RCC 7860 (cell line): ENCODE data around the gene ENOPH1.

Source experiments
- DNase-seq: peaks from one replicate; pipeline ENCODE4 v3.0.0-alpha.2; 2015; ENCODE audit warnings: low spot score
- FAIRE-seq: peaks from 2 replicates; lab custom pipeline; 2012; peaks lifted over from hg19 to GRCh38; lab: Jason Lieb, UNC

The ENOPH1 gene

DNA sequence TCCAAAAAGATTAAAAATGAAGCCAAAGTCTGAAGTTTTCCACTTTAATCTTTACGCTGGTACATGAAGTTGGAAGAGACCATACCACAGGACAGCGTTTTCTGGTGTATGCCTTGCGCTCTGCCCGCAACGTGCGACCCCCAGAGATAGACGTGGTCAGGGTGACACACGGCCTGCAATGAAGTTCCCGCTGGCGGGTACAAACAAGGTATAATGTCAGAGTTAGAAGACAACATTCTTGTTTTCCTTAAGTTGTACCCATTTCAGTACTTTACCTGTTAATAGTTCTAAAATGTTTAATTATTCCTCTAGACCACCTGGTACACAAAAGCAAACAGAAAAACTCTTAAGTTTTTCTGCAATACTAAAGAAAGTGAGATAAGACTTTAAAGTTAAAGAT lies 4.9 kb upstream of the ENOPH1 start:
- FAIRE-seq: no peak
- no peak for DNase-seq

DNA sequence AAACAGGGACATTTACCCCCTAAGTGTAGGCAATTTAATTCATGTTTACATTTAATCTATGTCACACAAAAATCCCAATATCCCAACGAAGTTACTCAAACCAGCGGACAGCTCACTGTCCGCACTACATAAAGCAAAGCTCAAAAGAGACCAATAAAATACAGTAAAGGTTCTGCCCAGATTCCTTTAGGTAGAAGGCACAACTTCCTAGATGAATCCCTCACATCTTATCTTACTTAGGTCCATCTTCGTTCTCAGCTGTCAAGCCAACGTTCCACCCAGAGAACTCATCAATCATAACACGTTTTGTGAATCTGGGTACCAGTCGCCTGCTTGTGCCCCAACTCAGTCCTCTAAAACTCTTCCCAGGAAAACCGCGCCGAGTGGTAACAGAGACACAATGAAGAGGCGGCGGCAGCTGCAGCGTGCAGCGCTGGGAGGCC lies 1.8 kb upstream of the ENOPH1 start:
- FAIRE-seq: no peak
- DNase-seq: no peak

DNA sequence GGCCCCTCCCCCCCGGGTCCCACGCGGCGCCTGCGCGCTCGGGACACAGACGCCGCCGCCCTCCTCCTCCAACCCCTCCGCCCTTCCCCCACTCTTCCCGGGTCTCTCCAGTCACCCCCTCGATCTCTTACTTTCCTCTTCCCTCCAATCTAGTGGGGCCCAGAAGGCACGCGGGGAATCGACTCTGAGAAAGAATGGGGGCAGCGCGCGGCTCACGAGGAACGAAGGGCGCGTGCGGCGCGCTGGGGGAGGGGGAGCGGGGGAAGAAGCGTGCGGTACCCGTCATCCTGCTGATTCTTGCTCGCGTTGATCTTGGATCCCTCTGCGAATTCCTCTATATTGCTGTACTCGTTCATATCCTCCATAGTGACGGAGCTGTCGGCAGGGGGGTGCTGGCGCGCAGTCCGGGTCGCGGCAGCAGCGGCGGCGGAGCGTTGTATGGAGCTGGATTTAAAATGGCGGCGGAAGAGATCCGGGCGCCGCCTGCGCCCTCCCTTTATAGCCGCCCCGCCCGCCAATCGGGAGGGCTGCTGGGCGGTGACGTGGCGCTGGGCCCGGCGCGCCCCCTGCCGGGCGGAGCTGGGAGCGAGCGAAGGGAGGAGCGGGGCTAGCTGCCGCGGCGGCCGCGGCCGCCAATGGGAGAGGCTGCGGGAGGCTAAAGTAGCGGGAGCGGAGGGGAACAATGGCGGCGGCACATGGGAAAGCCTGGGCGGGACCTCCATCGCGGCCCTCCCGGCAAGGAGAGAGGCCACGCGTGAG lies 1.2 kb upstream of the ENOPH1 start:
- peak; percentile 81 for DNase-seq
- FAIRE-seq: no peak

DNA sequence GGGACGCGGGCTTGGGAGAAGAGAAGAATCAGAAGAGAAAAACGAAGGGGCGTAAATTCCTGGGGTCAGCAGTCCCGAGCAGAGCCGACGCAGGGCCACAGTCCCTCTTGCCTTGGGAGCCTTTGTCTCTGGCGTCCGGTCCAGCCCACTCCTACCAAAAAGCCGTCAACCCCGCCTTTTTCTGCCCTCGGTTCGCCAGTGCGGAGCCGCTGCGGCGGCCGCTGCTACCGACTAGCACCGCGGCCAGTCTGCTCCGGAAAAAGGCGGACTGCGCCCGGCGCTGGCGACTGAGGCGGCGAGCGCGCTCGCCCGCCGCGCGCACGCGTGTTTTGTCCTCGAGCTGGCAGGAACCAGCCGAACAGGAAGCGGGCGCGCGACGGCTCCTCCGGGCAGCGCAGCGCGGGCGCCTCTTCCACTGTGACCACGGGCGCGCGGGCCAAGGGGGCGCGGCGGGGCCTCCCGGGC lies 630 bp upstream of the ENOPH1 start:
- DNase-seq: no peak
- FAIRE-seq: no peak

DNA sequence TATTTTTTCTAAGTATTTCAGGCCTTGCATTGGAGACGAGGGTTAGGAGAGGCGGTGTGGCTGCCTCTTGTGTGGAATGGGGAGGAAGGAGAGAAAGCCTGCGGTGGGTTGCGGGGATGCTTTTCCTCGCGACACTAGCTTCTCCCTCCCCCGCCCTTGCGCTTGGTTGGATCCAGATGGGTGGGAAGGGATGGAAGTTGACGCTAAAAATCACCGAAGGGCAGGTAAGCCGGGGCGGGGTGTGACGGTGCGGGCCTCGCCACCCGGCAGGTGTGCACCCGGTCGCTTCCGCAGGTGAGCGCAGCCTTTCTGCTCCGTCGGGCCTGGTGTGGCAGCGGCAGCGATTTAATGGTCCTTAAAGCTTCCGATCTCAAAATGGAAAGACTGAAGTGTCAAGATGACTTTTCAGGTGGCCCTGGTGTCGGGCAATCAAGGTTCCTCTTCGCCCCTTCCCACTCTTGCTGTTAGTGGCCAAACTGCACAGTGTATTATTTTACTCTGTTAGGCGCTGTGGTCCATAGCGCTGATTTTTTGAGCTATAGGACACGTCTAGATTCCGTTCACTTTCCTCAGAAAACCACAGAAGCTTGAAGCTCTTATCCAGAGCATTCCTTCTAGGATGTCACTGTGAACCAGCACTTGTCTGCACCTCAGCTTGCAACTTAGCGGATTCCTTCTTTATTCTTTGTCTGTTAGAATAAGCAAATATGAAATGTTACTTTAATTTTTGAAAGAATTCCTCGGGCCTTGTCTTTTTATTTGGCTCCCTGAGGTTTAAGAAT lies 765 bp downstream of the ENOPH1 start:
- FAIRE-seq (no peak), DNase-seq (no peak)

DNA sequence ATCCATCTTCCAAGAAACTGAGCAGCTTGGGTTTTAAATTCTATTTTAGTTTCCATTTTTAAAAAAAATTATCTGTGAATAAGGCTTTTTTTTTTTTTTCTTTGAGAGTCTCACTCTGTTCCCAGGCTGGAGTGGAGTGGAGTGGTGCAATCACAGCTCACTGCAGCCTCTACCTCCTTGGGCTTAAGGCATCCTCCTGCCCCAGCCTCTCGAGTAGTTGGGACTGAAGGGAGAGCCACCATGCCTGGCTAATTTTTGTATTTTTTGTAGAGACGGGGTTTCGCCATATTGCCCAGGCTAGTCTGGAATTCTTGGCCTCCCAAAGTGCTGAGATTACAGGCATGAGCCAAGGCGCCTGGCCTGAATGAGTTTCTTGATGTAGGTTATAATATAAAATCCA lies 1.4 kb downstream of the ENOPH1 start:
- FAIRE-seq: no peak

DNA sequence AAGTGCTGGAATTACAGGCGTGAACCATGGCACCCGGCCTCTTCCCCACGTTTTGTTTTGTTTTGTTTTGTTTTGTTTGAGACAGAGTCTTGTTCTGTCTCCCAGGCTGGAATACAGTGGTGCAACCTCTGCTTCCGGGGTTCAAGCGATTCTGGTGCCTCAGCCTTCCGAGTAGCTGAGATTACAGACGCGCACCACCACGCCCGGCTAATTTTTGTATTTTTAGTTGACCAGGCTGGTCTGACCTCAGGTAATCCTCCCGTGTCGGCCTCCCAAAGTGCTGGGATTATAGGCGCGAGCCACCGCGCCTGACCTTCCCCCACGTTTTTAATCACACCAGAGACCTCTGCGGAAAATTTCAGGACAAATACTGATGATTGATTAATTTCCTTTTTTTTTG lies 2.2 kb downstream of the ENOPH1 start:
- DNase-seq (no peak), FAIRE-seq (no peak)

More for the DNA sequence above, 1.4 kb downstream of the ENOPH1 start:
- DNase-seq: no peak

DNA sequence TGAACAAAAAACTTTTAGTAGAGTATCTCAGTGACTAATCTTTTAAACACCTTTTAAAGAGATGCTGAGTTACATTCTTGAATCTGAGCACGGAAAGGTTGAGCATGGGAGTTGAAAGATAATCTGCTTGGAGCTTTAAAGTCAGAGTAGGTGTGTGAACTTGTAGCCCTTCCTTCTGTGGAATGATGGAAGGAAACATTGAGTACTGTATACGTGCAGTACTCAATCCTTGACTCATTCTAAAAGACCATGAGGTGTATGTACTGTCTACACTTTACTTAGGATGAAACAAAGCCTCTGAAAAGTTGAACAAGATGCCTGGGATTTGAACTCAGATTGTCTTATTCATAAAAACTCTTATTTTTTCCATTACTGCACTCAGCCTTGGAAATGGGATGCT lies 3.4 kb downstream of the ENOPH1 start:
- no peak for FAIRE-seq
- no peak for DNase-seq

DNA sequence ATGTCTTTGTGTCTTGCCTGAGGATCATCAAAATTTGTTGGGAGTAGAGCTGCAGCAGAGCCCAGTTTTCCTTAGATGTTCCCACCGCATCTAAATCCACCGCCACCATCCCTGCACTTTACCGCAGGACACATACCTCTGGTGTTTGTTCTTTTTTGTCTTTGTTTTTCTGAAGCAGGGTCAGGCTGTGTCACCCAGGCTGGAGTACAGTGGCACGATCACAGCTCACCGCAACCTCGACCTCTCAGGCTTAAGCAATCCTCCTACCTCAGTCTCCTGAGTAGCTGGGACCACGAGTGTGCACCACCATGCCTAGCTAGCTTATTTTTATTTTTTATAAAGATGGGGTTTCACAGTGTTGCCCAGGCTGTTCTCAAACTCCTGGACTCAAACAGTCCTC lies 4.6 kb downstream of the ENOPH1 start:
- DNase-seq: no peak
- FAIRE-seq: no peak

DNA sequence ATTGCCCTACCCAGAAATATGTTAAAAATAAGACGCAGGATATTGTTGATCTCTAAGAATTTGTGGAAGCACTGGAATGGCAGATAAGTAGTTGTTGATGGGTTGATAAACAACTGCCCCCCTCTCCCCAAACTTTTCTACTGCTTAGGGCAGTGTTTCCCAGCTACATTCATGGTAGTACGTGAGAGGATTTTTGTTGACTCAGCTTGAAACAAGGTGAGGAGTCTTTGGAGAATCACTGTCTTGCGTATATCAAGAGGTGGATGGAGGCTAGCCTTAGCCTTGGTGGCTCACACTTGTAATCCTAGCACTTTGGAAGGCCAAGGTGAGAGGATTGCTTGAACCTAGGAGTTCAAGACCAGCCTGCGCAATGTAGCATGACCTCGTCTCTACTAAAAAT lies 5.7 kb downstream of the ENOPH1 start:
- FAIRE-seq (no peak), DNase-seq (no peak)

DNA sequence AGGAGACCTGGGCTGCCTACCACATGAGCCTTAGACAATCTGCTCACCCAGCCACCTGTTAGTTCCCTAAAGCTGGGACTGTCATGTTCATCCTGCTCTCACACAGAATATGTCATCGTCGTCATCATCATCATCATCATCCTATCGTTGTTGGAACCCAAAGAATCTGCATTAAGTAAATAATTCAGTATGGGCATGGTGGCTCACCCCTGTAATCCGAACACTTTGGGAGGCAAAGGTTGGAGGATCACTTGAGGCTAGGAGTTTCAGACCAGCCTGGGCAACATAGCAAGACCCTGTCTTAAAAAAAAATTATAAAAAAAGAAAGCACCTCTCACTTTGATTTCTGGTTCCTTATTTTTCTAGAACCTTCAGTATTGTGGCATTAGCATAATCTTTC lies 6.4 kb downstream of the ENOPH1 start:
- FAIRE-seq: no peak
- no peak for DNase-seq

DNA sequence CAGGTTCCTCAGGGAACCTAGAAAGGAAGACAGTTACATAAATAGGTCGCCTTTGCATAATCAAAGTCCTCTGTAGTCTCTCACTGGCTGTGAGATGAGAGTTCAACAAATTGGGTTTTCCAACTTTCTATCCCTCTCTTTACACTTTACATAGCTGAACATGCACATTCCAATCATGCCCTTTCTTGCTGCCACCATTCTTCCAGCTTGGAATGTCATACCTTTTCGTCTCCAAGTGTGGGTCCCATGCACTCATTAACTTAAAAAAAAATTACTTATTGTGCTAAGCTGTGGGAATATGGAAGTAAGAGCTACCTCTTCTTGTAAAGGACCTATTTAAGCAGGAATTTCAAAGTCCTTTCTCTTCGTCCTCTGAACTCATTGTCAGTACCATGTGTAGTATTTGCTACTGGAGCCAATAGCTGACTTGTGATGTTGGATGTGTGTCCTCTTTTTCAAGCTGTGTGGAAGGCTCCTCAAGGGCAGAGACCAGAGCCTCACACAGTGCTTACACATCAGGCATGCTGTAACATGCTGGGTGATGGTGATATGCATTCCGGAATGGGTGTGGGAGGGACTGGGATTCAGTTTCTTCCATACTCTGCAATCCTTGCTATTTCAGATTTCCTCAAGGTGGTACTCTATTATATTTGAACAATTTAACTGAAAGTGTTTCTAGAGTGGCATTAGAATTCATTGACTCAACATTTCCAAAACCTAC lies 7.1 kb downstream of the ENOPH1 start:
- DNase-seq (no peak), FAIRE-seq (no peak)

DNA sequence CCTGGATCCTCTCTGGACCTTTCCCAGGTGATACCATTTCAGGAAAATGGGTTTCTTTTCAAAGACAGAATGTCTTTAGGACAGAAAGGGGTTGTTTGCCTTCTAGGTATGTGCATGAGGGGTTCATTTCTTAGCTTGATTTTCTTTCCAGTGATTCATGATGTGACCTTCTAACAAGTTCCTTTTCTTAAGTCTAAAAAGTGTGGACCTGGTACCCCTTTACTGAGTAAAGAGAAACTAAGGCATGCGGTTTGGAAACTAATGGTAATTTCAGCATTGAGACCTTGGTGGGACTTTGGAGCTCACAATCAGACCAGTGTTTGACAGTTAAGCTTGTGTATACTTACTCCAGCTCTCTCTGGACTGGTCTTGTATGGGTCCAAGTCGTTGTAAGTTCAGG lies 8.7 kb downstream of the ENOPH1 start:
- no peak for DNase-seq
- FAIRE-seq: no peak

DNA sequence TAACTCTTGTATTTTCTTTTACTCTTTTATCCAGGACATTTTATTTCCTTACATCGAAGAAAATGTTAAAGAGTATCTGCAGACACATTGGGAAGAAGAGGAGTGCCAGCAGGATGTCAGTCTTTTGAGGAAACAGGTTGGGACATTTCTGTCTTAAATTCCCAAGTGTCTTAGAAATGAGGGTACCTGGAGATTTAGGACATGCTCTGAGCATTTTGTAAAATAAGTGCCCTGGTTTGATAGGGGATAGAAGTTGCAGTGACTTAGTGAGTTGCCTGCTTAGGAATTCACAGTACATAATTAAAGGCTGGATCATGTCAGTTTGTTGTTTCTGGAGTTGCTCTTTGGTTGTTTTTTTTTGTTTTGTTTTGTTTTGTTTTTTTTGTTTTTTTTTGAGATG lies 17.5 kb downstream of the ENOPH1 start:
- FAIRE-seq (no peak), DNase-seq (no peak)

DNA sequence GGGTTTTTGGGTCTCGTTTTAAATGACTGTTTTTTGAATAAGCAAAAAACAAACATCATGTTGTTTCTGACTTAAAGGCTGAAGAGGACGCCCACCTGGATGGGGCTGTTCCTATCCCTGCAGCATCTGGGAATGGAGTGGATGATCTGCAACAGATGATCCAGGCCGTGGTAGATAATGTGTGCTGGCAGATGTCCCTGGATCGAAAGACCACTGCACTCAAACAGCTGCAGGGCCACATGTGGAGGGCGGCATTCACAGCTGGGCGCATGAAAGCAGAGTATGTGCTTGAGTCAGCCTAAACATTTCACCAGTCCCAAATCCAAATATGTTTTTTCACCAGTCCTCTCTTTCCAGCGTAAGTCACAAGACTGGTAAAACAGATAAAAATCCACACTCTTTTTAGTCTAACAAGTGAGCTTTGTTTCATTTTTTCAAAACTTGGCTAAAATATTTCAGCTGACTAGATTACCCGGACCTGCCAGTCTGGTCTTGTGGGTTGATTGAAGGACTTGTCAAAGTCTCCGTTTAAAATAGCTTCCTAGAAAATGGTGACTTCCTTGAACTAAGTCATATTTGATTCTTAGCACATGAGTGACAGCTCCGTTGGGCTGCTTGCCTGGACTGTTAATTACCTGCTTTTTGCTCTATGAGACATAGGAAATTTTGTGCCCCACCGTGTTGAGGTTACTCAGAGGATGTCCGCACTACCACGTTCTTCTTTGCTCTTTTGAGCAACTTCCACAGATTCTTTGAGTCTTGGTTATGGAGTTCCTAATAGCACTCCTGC lies 20.8 kb downstream of the ENOPH1 start:
- no peak for FAIRE-seq
- DNase-seq: no peak

DNA sequence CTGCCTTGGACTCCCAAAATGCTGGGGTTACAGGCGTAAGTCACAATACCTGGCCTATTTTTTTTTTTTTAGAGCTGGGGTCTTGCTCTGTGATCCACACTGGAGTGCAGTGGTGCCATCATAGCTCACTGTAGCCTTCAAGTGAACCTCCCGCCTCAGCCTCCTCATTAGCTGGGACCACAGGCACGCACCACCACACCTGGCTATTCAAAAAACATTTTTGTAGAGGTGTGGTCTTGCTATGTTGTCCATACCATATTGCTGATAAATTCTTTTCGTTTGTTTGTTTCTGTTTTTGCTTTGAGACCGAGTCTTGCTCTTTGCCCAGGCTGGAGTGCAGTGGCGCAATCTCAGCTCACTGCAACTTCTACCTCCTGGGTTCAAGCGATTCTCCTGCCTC lies 21.6 kb downstream of the ENOPH1 start:
- DNase-seq (no peak), FAIRE-seq (no peak)

DNA sequence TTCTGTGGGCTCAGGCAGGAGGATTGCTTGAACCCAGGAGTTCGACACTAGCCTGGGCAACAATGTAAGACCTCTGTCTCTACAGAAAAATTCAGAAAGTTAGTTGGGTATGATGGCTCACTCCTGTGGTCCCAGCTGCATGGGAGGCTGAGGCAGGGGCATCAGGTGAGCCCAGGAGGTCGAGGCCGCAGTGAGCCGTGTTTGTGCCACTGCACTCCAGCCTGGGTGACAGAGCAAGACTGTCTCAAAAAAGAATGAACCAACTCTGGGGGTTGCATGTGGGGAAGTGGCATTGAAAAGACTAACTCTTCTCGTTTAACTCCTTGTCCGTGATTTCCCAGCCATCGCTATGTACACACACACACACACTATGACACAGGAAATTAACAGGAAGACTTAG lies 26.9 kb downstream of the ENOPH1 start:
- no peak for DNase-seq
- FAIRE-seq: no peak

DNA sequence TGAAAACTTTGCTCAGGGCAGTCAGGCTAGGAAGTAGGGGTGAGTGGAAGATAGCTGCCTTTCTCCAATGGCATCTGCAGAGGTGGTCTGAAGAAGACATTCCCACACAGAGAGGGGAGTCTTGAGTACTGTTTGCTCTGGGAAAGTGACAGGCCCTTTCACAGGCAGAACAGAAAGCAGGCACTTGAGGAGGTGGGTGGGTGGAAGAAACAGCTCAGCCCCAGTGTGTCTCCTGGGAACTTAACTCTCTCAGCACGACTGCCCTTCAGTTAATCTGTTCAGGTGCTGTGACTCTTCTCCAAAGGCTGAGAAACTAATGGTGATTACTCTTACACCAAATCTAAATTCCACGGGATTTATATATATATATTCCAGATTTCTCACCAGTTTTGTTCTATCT lies 28.3 kb downstream of the ENOPH1 start:
- FAIRE-seq: no peak
- no peak for DNase-seq

DNA sequence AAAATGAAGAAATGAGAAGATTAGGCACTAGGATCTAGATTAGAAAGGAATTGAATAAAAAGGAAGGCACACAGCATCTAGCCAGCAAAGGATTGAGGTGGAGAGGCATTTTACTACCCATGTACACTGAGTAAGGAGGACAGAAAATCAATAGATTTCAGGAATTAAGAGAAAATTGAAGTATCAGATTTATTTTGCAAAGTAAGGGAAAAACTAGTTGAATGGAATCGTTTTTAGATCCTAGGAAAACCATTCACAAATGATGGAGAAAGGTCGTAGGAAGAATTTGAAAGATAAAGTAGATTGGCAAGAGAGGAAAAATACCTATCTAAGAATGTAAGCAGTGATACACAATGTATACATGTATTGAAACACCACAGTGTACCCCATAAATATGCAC lies 31.3 kb downstream of the ENOPH1 start:
- DNase-seq: no peak
- no peak for FAIRE-seq

DNA sequence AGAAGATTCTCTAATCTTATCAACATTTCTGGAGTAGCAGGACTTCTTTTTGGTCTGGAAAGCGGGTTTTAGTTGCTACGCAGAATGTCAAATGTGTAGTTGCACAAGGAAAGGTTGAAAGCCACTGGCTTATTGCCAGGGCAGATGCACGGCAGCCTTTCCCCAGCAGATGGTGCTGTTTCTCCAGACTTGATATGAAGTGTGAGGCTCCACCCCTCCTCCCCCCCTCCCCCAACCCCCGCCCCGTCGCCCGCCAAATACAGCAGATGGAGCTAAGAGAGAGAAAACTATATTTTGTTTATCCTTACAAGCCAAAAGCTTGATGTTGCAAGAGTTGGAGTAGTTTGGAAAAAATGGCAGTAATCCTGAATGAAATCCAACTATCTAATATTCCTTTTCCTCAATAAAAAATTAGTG lies 32.0 kb downstream of the ENOPH1 start:
- DNase-seq (peak; percentile 51), FAIRE-seq (no peak)

DNA sequence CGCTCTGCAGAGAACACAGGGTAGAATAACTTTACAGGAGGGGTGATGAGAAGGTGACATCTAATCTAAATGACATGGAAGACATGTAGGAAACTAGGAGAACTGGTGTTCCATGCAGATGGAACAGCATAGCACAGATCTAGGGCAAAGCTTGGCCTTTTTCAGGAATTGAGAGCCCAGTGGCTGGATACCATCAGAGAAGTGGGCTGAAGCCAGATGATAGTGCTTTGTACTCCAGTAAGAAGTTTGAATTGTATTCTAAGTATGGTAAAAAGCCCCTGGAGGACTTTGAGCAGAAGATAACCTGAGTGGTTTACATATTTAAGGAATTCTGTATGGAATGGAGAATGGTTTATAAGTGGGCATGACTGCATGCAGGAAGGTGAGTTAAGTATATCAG lies 32.8 kb downstream of the ENOPH1 start:
- FAIRE-seq (no peak), DNase-seq (no peak)
